DND-41 (cell line): ENCODE data around the gene MOGAT1.

ENCODE experiments used
- ATAC-seq: fragments of 200-7000 bp; cut with Tn5 transposase; 3 replicates; pipeline ENCODE4 v1.9.1; 2021; ENCODE audit warnings: low read depth; ENCODE audit not compliant: insufficient read depth
- DNase-seq: peaks from one replicate; pipeline ENCODE4 v3.0.0-alpha.2; 2020
- H2AFZ ChIP-seq: 2 replicates; pipeline ENCODE4 v1.6.0; 2012; ENCODE audit warnings: low read depth, low read length
- H3K27ac ChIP-seq: 2 replicates; pipeline ENCODE4 v1.5.1; 2012; ENCODE audit warnings: low read length, inconsistent platforms
- H3K27me3 ChIP-seq: fragments of 200-600 bp; sonication (generic); 2 replicates; pipeline ENCODE4 v1.6.0; 2012; ENCODE audit warnings: low read length, mild to moderate bottlenecking, inconsistent platforms; ENCODE audit not compliant: insufficient read depth, poor library complexity
- H3K36me3 ChIP-seq: 2 replicates; pipeline ENCODE4 v1.5.1; 2012; ENCODE audit warnings: low read length, inconsistent platforms; ENCODE audit not compliant: insufficient read depth
- H3K4me1 ChIP-seq: 2 replicates; pipeline ENCODE4 v1.5.1; 2012; ENCODE audit warnings: mild to moderate bottlenecking, low read length; ENCODE audit not compliant: insufficient read depth
- H3K4me2 ChIP-seq: 2 replicates; pipeline ENCODE4 v1.6.0; 2012; ENCODE audit warnings: mild to moderate bottlenecking, moderate library complexity, low read length, inconsistent platforms; ENCODE audit not compliant: insufficient read depth
- H3K4me3 ChIP-seq, 2 experiments: fragments of 200-600 bp in 1 of 2; shearing (Covaris generic) in 1 of 2; 2 replicates each; pipeline ENCODE4 v1.5.1; 2012 to 2016; ENCODE audit warnings: inconsistent platforms in 2 of 2, low read length in 2 of 2, mild to moderate bottlenecking in 2 of 2, low read depth in 1 of 2, moderate library complexity in 1 of 2
- H3K79me2 ChIP-seq: 2 replicates; pipeline ENCODE4 v1.6.0; 2012; ENCODE audit warnings: low read length, inconsistent platforms; ENCODE audit not compliant: insufficient read depth
- H3K9ac ChIP-seq: 2 replicates; pipeline ENCODE4 v1.6.0; 2012; ENCODE audit warnings: low read depth, mild to moderate bottlenecking, inconsistent platforms, low read length, moderate library complexity
- H3K9me3 ChIP-seq: 2 replicates; pipeline ENCODE4 v1.5.1; 2012; ENCODE audit warnings: low read length, moderate library complexity, mild to moderate bottlenecking, inconsistent platforms; ENCODE audit not compliant: insufficient read depth, severe bottlenecking
- H4K20me1 ChIP-seq: 2 replicates; pipeline ENCODE4 v1.6.0; 2012; ENCODE audit warnings: low read length; ENCODE audit not compliant: insufficient read depth
- EZH2 ChIP-seq: IDR thresholded peaks from 3 replicates; pipeline ENCODE4 v1.6.1; 2012; ENCODE audit warnings: borderline replicate concordance, low read depth, mild to moderate bottlenecking, moderate library complexity, low read length, inconsistent platforms; ENCODE audit not compliant: severe bottlenecking
- TF ChIP-seq, protein P1 (sequence below): IDR thresholded peaks from 2 replicates; pipeline ENCODE4 v1.5.1; 2012; ENCODE audit warnings: borderline replicate concordance, low read length, moderate library complexity, mild to moderate bottlenecking; ENCODE audit not compliant: poor library complexity, severe bottlenecking; ENCODE audit errors: extremely low read depth

The MOGAT1 gene

DNA sequence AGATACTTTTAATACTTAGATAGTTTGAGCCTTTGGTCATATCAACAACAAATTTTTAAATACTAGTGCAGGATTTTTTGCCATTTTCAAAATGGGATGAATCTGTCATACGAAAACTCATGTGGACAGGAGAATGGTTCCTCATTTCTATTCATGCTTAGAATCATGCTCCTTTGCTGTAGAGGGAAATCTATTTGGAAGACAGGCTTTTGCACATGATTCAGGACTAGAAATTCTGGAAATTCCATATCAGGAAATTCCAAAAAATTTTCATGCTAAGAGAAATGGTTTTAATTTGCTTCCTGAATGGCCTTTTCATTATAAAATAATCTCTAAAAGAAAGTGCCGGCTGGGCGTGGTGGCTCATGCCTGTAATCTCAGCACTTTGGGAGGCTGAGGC, 39.3 kb downstream of the MOGAT1 start:
- no peaks in the 10 kb centered on the region for H3K79me2 ChIP-seq
- H3K4me2 ChIP-seq, result no peak overlapping the region
- DNase-seq (no peak), ATAC-seq (no peak)
- TF ChIP-seq EZH2, result no peak
- TF ChIP-seq, protein P1, sequence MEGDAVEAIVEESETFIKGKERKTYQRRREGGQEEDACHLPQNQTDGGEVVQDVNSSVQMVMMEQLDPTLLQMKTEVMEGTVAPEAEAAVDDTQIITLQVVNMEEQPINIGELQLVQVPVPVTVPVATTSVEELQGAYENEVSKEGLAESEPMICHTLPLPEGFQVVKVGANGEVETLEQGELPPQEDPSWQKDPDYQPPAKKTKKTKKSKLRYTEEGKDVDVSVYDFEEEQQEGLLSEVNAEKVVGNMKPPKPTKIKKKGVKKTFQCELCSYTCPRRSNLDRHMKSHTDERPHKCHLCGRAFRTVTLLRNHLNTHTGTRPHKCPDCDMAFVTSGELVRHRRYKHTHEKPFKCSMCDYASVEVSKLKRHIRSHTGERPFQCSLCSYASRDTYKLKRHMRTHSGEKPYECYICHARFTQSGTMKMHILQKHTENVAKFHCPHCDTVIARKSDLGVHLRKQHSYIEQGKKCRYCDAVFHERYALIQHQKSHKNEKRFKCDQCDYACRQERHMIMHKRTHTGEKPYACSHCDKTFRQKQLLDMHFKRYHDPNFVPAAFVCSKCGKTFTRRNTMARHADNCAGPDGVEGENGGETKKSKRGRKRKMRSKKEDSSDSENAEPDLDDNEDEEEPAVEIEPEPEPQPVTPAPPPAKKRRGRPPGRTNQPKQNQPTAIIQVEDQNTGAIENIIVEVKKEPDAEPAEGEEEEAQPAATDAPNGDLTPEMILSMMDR, result no peak
- no peaks in the 10 kb centered on the region for H3K36me3 ChIP-seq
- H4K20me1 ChIP-seq, result no peaks in the 10 kb centered on the region
- no peak overlapping the region for H3K4me3 ChIP-seq
- no peaks in the 10 kb centered on the region for H3K27me3 ChIP-seq
- no peak overlapping the region for H3K9ac ChIP-seq
- H3K9me3 ChIP-seq, result no peaks in the 10 kb centered on the region
- no peak overlapping the region for H3K27ac ChIP-seq
- H3K4me1 ChIP-seq, result peaks cover 44% of the 10 kb centered on the region
- H2AFZ ChIP-seq, result no peak overlapping the region

GRCh38 chr2:222711315-222711940, 40.0 kb downstream of the MOGAT1 start:
- Histone ChIP-seq H3K4me2 (no peak overlapping the region), H3K9ac (no peak overlapping the region), H3K36me3 (no peaks in the 10 kb centered on the region), H3K79me2 (no peaks in the 10 kb centered on the region), H3K4me3 (no peak overlapping the region), H2AFZ (no peak overlapping the region), H4K20me1 (no peaks in the 10 kb centered on the region), H3K9me3 (no peaks in the 10 kb centered on the region), H3K4me1 (peaks cover 51% of the 10 kb centered on the region), H3K27me3 (no peaks in the 10 kb centered on the region), H3K27ac (no peak overlapping the region; the same call in 1 of the 2 replicates)
- no peak for DNase-seq
- no peak for TF ChIP-seq EZH2
- TF ChIP-seq, protein P1, result no peak
- ATAC-seq, result no peak

DNA sequence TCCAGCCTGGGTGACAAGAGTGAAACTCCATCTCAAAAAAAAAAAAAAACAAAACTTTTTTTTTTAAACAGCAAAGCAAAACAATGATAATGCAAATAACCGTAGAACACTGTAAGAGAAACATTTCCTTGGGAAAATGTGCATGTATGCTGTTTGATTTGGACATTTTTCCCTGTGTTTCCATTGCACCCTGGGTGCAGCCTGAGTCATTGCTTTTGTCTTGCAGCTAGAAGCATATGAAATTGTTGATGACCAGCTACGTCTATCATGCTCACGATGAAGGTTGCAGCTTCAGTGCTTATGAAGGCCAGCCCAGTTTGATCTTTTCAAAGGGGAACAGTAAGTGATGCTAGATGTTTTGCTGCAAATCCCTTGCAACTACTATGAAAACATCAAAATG, 41.5 kb downstream of the MOGAT1 start:
- no peak for DNase-seq
- no peak overlapping the region for H3K27ac ChIP-seq
- no peak overlapping the region for H3K4me3 ChIP-seq
- peaks cover 49% of the 10 kb centered on the region for H3K4me1 ChIP-seq
- no peak for TF ChIP-seq EZH2
- TF ChIP-seq, protein P1, result no peak
- H2AFZ ChIP-seq, result no peak overlapping the region
- no peaks in the 10 kb centered on the region for H3K79me2 ChIP-seq
- no peak overlapping the region for H3K4me2 ChIP-seq
- H3K36me3 ChIP-seq, result no peaks in the 10 kb centered on the region
- no peaks in the 10 kb centered on the region for H3K27me3 ChIP-seq
- no peaks in the 10 kb centered on the region for H4K20me1 ChIP-seq
- no peaks in the 10 kb centered on the region for H3K9me3 ChIP-seq
- no peak overlapping the region for H3K9ac ChIP-seq
- ATAC-seq, result no peak
